GM06990 (cell line): Measurements from ENCODE around the gene PAQR4.

Source experiments
- DNase-seq: peaks from one replicate; pipeline ENCODE4 v3.0.0-alpha.2; 2011; ENCODE audit not compliant: insufficient read length; ENCODE audit errors: extremely low read depth
- H3K27me3 ChIP-seq: replicated peaks from 2 replicates; pipeline ENCODE4 v1.6.0; 2011; ENCODE audit warnings: low read length; ENCODE audit not compliant: control insufficient read depth, insufficient read depth
- H3K36me3 ChIP-seq: 2 replicates; pipeline ENCODE4 v1.5.1; 2011; ENCODE audit warnings: low read length; ENCODE audit not compliant: control insufficient read depth, insufficient read depth
- H3K4me3 ChIP-seq: replicated peaks from 2 replicates; pipeline ENCODE4 v1.5.1; 2011; ENCODE audit warnings: low read depth, mild to moderate bottlenecking, control low read depth, low read length
- TF ChIP-seq, protein P1 (sequence below): IDR thresholded peaks from 2 replicates; pipeline ENCODE4 v1.5.1; 2011; ENCODE audit warnings: low read length, control low read depth, mild to moderate bottlenecking, inconsistent platforms; ENCODE audit not compliant: insufficient read depth, poor library complexity, severe bottlenecking

The PAQR4 gene

DNA sequence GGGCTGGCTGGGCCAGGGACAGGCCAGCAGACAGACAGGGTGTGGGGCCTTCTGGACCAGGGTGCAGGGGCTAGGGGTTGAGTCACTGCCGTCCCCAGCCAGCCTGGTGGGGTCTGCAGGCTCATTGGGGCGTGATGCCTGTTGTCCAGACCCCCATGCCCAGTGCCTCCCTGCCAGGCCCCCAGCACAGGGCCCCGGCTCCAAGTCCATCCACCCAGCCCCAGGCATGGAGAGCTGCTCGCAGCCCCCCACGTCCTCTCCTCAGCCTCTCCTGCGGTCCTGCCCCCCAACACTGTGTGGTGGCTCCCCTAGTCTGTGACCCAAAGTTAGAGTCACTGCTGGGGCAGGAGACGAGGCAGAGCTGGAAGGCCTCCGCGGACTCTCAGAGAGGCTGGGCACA lies 18.1 kb downstream of the PAQR4 start:
- TF ChIP-seq, protein P1, sequence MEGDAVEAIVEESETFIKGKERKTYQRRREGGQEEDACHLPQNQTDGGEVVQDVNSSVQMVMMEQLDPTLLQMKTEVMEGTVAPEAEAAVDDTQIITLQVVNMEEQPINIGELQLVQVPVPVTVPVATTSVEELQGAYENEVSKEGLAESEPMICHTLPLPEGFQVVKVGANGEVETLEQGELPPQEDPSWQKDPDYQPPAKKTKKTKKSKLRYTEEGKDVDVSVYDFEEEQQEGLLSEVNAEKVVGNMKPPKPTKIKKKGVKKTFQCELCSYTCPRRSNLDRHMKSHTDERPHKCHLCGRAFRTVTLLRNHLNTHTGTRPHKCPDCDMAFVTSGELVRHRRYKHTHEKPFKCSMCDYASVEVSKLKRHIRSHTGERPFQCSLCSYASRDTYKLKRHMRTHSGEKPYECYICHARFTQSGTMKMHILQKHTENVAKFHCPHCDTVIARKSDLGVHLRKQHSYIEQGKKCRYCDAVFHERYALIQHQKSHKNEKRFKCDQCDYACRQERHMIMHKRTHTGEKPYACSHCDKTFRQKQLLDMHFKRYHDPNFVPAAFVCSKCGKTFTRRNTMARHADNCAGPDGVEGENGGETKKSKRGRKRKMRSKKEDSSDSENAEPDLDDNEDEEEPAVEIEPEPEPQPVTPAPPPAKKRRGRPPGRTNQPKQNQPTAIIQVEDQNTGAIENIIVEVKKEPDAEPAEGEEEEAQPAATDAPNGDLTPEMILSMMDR, result no peak
- Histone ChIP-seq H3K36me3 (no peaks in the 10 kb centered on the region), H3K27me3 (peaks cover 1% of the 10 kb centered on the region), H3K4me3 (no peak overlapping the region)
- DNase-seq, result no peak

DNA sequence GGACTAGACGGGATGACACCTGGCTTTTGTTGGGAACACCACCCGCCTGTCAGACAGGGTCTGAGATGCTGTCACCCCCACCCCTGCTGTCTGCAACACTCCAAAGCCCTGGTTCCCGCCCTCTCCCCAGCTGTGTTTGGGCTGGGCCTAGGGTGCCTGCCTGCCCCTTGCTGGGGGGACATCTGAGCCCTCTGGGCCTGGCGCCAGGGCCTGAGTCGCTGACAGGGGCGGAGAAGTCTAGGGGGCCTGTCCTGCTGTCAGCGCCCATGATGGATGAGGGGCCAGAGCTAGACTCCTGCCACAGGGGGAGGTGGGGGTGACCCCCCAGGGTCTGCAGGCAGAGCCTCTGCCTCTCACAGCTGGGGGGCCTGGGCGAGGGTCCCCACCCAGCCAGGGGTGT lies 18.7 kb downstream of the PAQR4 start:
- Histone ChIP-seq H3K27me3 (peaks cover 1% of the 10 kb centered on the region), H3K4me3 (no peak overlapping the region), H3K36me3 (no peaks in the 10 kb centered on the region)
- TF ChIP-seq, protein P1, result no peak
- DNase-seq, result no peak

DNA sequence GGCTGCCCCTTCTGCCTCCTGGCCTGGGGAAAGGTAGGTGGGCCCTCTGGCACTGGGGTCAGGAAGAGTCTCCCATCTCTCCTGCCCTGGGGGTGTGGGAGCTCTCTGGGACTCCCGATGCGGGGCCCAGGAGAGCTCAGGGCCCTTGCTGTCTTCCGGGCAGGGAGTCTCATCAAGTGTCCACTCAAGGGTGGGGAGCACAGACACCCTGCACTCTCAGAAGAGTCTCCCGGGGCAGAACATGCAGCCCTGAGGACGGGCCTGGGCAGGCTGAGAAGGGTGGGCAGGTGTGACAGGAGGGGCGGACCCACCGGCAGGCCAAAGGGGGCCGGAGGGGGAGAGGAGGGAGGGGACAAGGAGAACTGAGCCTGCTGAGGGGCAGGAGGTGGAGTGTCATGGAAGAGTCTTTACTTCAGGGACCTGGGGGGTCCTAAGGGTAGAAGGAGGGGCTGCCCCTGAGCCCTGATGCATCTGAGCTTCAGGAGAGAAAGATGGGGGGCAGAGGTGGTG lies 19.5 kb downstream of the PAQR4 start:
- DNase-seq, result no peak
- TF ChIP-seq, protein P1, result no peak
- Histone ChIP-seq H3K36me3 (no peaks in the 10 kb centered on the region), H3K27me3 (peaks cover 1% of the 10 kb centered on the region), H3K4me3 (no peak overlapping the region)

DNA sequence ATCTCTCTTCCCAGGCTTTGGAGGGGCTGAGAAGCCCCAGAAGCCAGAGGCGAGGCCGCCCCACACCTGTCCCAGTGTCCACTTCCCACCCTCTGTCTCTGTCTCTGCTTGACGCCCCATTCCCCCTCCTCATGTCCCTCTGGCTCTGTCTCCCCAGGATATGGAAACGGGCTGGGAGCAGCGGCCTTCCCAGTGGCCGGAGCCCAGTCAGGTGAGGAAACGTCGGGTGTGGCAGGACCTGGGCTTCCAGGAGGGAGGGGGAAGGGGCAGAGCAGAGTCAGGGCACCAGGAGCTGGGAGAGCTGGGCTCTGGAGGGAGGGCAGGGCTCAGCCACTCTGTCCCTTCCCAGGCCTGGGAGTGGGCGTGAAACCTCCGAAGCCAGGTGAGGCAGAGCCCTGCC lies 21.7 kb downstream of the PAQR4 start:
- no peaks in the 10 kb centered on the region; the same call in 1 of the 2 replicates for H3K27me3 ChIP-seq
- no peak overlapping the region for H3K4me3 ChIP-seq
- H3K36me3 ChIP-seq, result no peaks in the 10 kb centered on the region
- TF ChIP-seq, protein P1, result no peak
- no peak for DNase-seq

DNA sequence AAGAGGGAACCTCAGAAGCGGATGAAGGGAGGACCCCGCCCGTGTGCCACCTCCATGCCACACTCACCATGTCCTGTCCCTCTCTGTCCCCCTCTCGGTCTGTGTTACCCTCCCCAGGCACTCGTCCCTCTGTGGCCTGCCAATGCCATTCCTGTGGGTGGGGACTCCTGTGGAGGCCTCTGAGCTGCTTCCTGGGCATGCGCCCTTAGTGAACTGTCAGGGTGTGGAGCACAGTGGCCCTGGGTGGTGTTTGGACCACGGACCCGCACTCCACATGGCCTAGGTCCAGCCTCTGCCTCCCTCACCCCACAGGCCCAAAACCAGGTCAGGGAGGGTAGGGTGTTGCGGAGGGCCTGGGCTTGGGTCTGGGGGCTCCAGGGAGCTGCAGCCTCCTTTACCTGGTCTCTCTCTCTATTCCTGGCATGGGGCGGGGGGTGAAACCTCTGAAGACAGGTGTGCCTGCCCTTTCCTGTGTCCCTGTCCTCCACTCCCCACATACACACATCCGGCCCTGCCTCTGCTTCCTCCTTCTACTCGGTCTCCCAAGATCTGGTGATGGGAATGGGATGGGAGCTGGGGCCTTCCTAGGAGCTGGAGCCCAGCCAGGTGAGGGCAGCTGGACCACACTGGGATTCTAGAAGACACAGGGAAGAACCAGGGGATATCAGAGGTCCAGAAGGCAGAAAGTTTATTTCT lies 22.6 kb downstream of the PAQR4 start:
- no peaks in the 10 kb centered on the region; the same call in 1 of the 2 replicates for H3K27me3 ChIP-seq
- H3K4me3 ChIP-seq, result no peak overlapping the region
- no peaks in the 10 kb centered on the region for H3K36me3 ChIP-seq
- no peak for DNase-seq
- TF ChIP-seq, protein P1, result no peak
